WTC11 (cell line): ENCODE data around the gene CCSER1. TPM values are rescaled to one million over a fixed set of nuclear protein-coding genes. Genes with fewer than 3 reads are reported as not detected.

ENCODE experiments used
- ATAC-seq: fragments of 200-7000 bp; cut with Tn5 transposase; 2 replicates; pipeline ENCODE4 v1.10.0; 2021; ENCODE audit warnings: mild to moderate bottlenecking, moderate library complexity
- CTCF ChIA-PET: fragments of 300-600 bp; sonication (Branson Sonifier 250); formaldehyde crosslinking; loops from one replicate; lab custom pipeline; 2021; ENCODE audit warnings: antibody characterized with exemption; lab: Charles Lee
- POLR2A ChIA-PET: fragments of 350-600 bp; sonication (Branson Sonifier 250); formaldehyde crosslinking; loops from one replicate; lab custom pipeline; 2021; ENCODE audit warnings: antibody characterized with exemption; lab: Charles Lee
- DNase-seq: peaks from one replicate; pipeline ENCODE4 v3.0.0; 2021; ENCODE audit warnings: low spot score
- H3K27ac Mint-ChIP-seq: 2 replicates; pipeline ENCODE4 v1.8.0; 2021; ENCODE audit warnings: mixed read lengths
- H3K27me3 Mint-ChIP-seq: 2 replicates; pipeline ENCODE4 v1.8.0; 2021; ENCODE audit warnings: low read depth, mild to moderate bottlenecking, moderate library complexity, mixed read lengths
- H3K36me3 Mint-ChIP-seq: 2 replicates; pipeline ENCODE4 v1.8.0; 2021; ENCODE audit warnings: mixed read lengths
- H3K4me1 Mint-ChIP-seq: 2 replicates; pipeline ENCODE4 v1.8.0; 2022; ENCODE audit warnings: mixed read lengths
- H3K4me3 Mint-ChIP-seq: 2 replicates; pipeline ENCODE4 v1.8.0; 2021; ENCODE audit warnings: mild to moderate bottlenecking, moderate library complexity, mixed read lengths
- H3K9me3 Mint-ChIP-seq: 2 replicates; pipeline ENCODE4 v1.8.0; 2021; ENCODE audit warnings: mixed read lengths
- ATF2 ChIP-seq: sonication (generic); formaldehyde crosslinking; IDR thresholded peaks from 2 replicates; pipeline ENCODE4 v1.8.1; 2022; ENCODE audit warnings: low read depth, missing genetic modification reagents, borderline replicate concordance
- CBFB ChIP-seq: sonication (generic); formaldehyde crosslinking; IDR thresholded peaks from 2 replicates; pipeline ENCODE4 v1.8.1; 2022; ENCODE audit warnings: mild to moderate bottlenecking, low read depth, missing genetic modification reagents
- ELF4 ChIP-seq: sonication (generic); formaldehyde crosslinking; IDR thresholded peaks from 2 replicates; pipeline ENCODE4 v1.8.1; 2022; ENCODE audit warnings: low read depth, mild to moderate bottlenecking, moderate library complexity, missing genetic modification reagents
- EMX1 ChIP-seq: fragments of 250-450 bp; sonication (Bioruptor Pico); IDR thresholded peaks from 2 replicates; pipeline ENCODE4 v1.8.0; 2021; ENCODE audit warnings: mild to moderate bottlenecking
- ERG ChIP-seq: fragments of 250-450 bp; sonication (Bioruptor Pico); IDR thresholded peaks from 2 replicates; pipeline ENCODE4 v1.8.0; 2021; ENCODE audit warnings: mild to moderate bottlenecking
- ETV6 ChIP-seq: sonication (generic); formaldehyde crosslinking; IDR thresholded peaks from 2 replicates; pipeline ENCODE4 v1.8.1; 2022; ENCODE audit warnings: mild to moderate bottlenecking, missing genetic modification reagents
- FOXP1 ChIP-seq: sonication (generic); formaldehyde crosslinking; IDR thresholded peaks from 2 replicates; pipeline ENCODE4 v1.8.0; 2022; ENCODE audit warnings: missing genetic modification reagents, mild to moderate bottlenecking, moderate library complexity, borderline replicate concordance
- GABPB1 ChIP-seq: sonication (generic); formaldehyde crosslinking; IDR thresholded peaks from 2 replicates; pipeline ENCODE4 v1.8.1; 2023; ENCODE audit warnings: mild to moderate bottlenecking, missing genetic modification reagents
- HMGXB4 ChIP-seq: sonication (generic); formaldehyde crosslinking; IDR thresholded peaks from 2 replicates; pipeline ENCODE4 v1.8.1; 2023; ENCODE audit warnings: mild to moderate bottlenecking, moderate library complexity, missing genetic modification reagents
- JAZF1 ChIP-seq: fragments of 250-450 bp; sonication (Bioruptor Pico); IDR thresholded peaks from 2 replicates; pipeline ENCODE4 v1.9.0; 2021; ENCODE audit warnings: moderate library complexity, mild to moderate bottlenecking, inconsistent platforms
- MLX ChIP-seq: sonication (generic); formaldehyde crosslinking; IDR thresholded peaks from 2 replicates; pipeline ENCODE4 v1.8.1; 2023; ENCODE audit warnings: mild to moderate bottlenecking, missing genetic modification reagents, moderate library complexity
- MXD4 ChIP-seq: fragments of 250-450 bp; sonication (Bioruptor Pico); IDR thresholded peaks from 2 replicates; pipeline ENCODE4 v1.8.0; 2021; ENCODE audit warnings: mild to moderate bottlenecking, moderate library complexity, borderline replicate concordance
- NR1H2 ChIP-seq: sonication (generic); formaldehyde crosslinking; IDR thresholded peaks from 2 replicates; pipeline ENCODE4 v1.9.0; 2021; ENCODE audit warnings: mild to moderate bottlenecking, moderate library complexity, missing genetic modification reagents
- NR2C2 ChIP-seq: sonication (generic); formaldehyde crosslinking; IDR thresholded peaks from 2 replicates; pipeline ENCODE4 v1.8.0; 2022; ENCODE audit warnings: mild to moderate bottlenecking, missing genetic modification reagents
- NR3C1 ChIP-seq: sonication (generic); formaldehyde crosslinking; conservative IDR thresholded peaks from 2 replicates; pipeline ENCODE4 v1.8.1; 2023; ENCODE audit warnings: low read depth, mild to moderate bottlenecking, missing genetic modification reagents
- SMAD3 ChIP-seq: sonication (generic); formaldehyde crosslinking; IDR thresholded peaks from 2 replicates; pipeline ENCODE4 v1.8.0; 2022; ENCODE audit warnings: missing genetic modification reagents, mild to moderate bottlenecking, borderline replicate concordance
- SMAD4 ChIP-seq: sonication (generic); formaldehyde crosslinking; IDR thresholded peaks from 2 replicates; pipeline ENCODE4 v1.8.0; 2022; ENCODE audit warnings: mild to moderate bottlenecking, missing genetic modification reagents
- SOX15 ChIP-seq: fragments of 250-450 bp; sonication (Bioruptor Pico); IDR thresholded peaks from 2 replicates; pipeline ENCODE4 v1.9.0; 2021; ENCODE audit warnings: mild to moderate bottlenecking
- STAT6 ChIP-seq: sonication (generic); formaldehyde crosslinking; conservative IDR thresholded peaks from 2 replicates; pipeline ENCODE4 v1.8.1; 2023; ENCODE audit warnings: mild to moderate bottlenecking, low read depth, missing genetic modification reagents, moderate library complexity
- TEAD1 ChIP-seq: sonication (generic); formaldehyde crosslinking; IDR thresholded peaks from 2 replicates; pipeline ENCODE4 v1.8.0; 2022; ENCODE audit warnings: mild to moderate bottlenecking, missing genetic modification reagents
- USF2 ChIP-seq: sonication (generic); formaldehyde crosslinking; IDR thresholded peaks from 2 replicates; pipeline ENCODE4 v1.8.1; 2023; ENCODE audit warnings: mild to moderate bottlenecking, missing genetic modification reagents, moderate library complexity
- ZBTB21 ChIP-seq: sonication (generic); formaldehyde crosslinking; IDR thresholded peaks from 2 replicates; pipeline ENCODE4 v1.8.1; 2023; ENCODE audit warnings: mild to moderate bottlenecking, missing genetic modification reagents, borderline replicate concordance
- ZNF232 ChIP-seq: sonication (generic); formaldehyde crosslinking; IDR thresholded peaks from 2 replicates; pipeline ENCODE4 v1.8.0; 2022; ENCODE audit warnings: mild to moderate bottlenecking, missing genetic modification reagents
- ZNF416 ChIP-seq: fragments of 250-450 bp; sonication (Bioruptor Pico); IDR thresholded peaks from 2 replicates; pipeline ENCODE4 v1.9.0; 2021; ENCODE audit warnings: mild to moderate bottlenecking, inconsistent platforms
- ZNF512 ChIP-seq: sonication (generic); formaldehyde crosslinking; IDR thresholded peaks from 2 replicates; pipeline ENCODE4 v1.8.1; 2022; ENCODE audit warnings: missing genetic modification reagents, borderline replicate concordance
- ZSCAN18 ChIP-seq: fragments of 250-450 bp; sonication (Bioruptor Pico); IDR thresholded peaks from 2 replicates; pipeline ENCODE4 v2.1.2; 2022; ENCODE audit warnings: mild to moderate bottlenecking, moderate library complexity
- total RNA-seq: library from RNA; stranded (reverse); gene quantifications from 3 replicates; pipeline ENCODE4 v1.2.3, GENCODE V29; 2021

Gene CCSER1
- total RNA-seq, 1 experiment from 2014 or later, result 0.87 TPM

- no peak for TF ChIP-seq USF2 (CRISPR knock-in tag)
- TF ChIP-seq SMAD4 (CRISPR knock-in tag), result no peak
- TF ChIP-seq ERG (CRISPR knock-in tag), result no peak
- TF ChIP-seq ZNF512, result no peak
- TF ChIP-seq HMGXB4, result no peak
- TF ChIP-seq ATF2 (CRISPR knock-in tag), result no peak
- no peak for TF ChIP-seq MXD4 (CRISPR knock-in tag)
- TF ChIP-seq FOXP1 (CRISPR knock-in tag), result no peak
- TF ChIP-seq EMX1 (CRISPR knock-in tag), result no peak
- TF ChIP-seq NR1H2 (CRISPR knock-in tag), result no peak
- no peak for TF ChIP-seq ETV6 (CRISPR knock-in tag)
- TF ChIP-seq GABPB1 (CRISPR knock-in tag), result no peak
Measured at GRCh38 chr4:91525621-91526020, 1398.4 kb downstream of the CCSER1 start (continued).

GRCh38 chr4:91527056-91527455, 1399.9 kb downstream of the CCSER1 start:
- no peaks in the 10 kb centered on the region; the same call in 1 of the 2 replicates for H3K4me1 Mint-ChIP-seq
- H3K9me3 Mint-ChIP-seq, result peaks cover 19% of the 10 kb centered on the region
- ChIA-PET POLR2A (no interaction called here), CTCF (no interaction called here)
- no peak overlapping the region for H3K27ac Mint-ChIP-seq
- H3K4me3 Mint-ChIP-seq, result no peak overlapping the region
- no peak for TF ChIP-seq NR3C1 (CRISPR knock-in tag)
- no peak for TF ChIP-seq NR2C2 (CRISPR knock-in tag)
- TF ChIP-seq ZNF232 (CRISPR knock-in tag), result no peak
- TF ChIP-seq SMAD4 (CRISPR knock-in tag), result no peak
- no peak for TF ChIP-seq JAZF1 (CRISPR knock-in tag)
- TF ChIP-seq TEAD1 (CRISPR knock-in tag), result no peak
- TF ChIP-seq ELF4 (CRISPR knock-in tag), result no peak
- TF ChIP-seq MLX (CRISPR knock-in tag), result no peak
- TF ChIP-seq SMAD3 (CRISPR knock-in tag), result no peak
- no peak for TF ChIP-seq CBFB (CRISPR knock-in tag)
- no peak for TF ChIP-seq SOX15
- no peak for TF ChIP-seq STAT6 (CRISPR knock-in tag)
- TF ChIP-seq ZNF416 (CRISPR knock-in tag), result no peak
- TF ChIP-seq ZSCAN18 (CRISPR knock-in tag), result no peak
- no peak for TF ChIP-seq ZBTB21 (CRISPR knock-in tag)
- H3K36me3 Mint-ChIP-seq, result peaks cover 14% of the 10 kb centered on the region
- no peaks in the 10 kb centered on the region for H3K27me3 Mint-ChIP-seq
- no peak for ATAC-seq
- DNase-seq, result no peak
